Renal cortex interstitium (tissue), 11 donors: ENCODE measurements around the gene ARFGAP1. TPM values are rescaled to one million over a fixed set of nuclear protein-coding genes. Genes with fewer than 3 reads are reported as not detected.

Experiments used
- DNase-seq, 11 donors: peaks; one replicate each; pipeline ENCODE4 v3.0.0-alpha.2; 2013; ENCODE audit warnings: low read depth in 9 of 11, low spot score in 4 of 11; ENCODE audit errors: extremely low read depth in 1 of 11
- polyA plus RNA-seq, 3 donors: library from polyadenylated mRNA; unstranded; fragments of 120-200 nt; gene quantifications; one replicate each; pipeline ENCODE4 v1.2.1, GENCODE V29; 2013; ENCODE audit not compliant: insufficient read length in 3 of 3

Gene ARFGAP1
- polyA plus RNA-seq, 3 donors: 62.4 to 90.2 (median 76.1) TPM

- DNase-seq: no peak
Measured at GRCh38 chr20:63268671-63269439, 3.8 kb upstream of the ARFGAP1 start.

- no peak for DNase-seq
Measured at GRCh38 chr20:63269724-63270123, 2.9 kb upstream of the ARFGAP1 start.

- DNase-seq: no peak
Measured at GRCh38 chr20:63270606-63271325, 1.8 kb upstream of the ARFGAP1 start.

- no peak for DNase-seq
Measured at GRCh38 chr20:63273059-63273579, 506 bp downstream of the ARFGAP1 start.

GRCh38 chr20:63273635-63274380, 1.2 kb downstream of the ARFGAP1 start:
- DNase-seq: no peak

GRCh38 chr20:63274381-63275228, 2.0 kb downstream of the ARFGAP1 start:
- DNase-seq: no peak

- DNase-seq: no peak
Measured at GRCh38 chr20:63275825-63276224, 3.2 kb downstream of the ARFGAP1 start.

- no peak for DNase-seq
Measured at GRCh38 chr20:63276956-63277355, 4.3 kb downstream of the ARFGAP1 start.

- DNase-seq: no peak
Measured at GRCh38 chr20:63277466-63278272, 5.1 kb downstream of the ARFGAP1 start.

- DNase-seq: no peak
Measured at GRCh38 chr20:63278661-63279060, 6.0 kb downstream of the ARFGAP1 start.

GRCh38 chr20:63279931-63280330, 7.3 kb downstream of the ARFGAP1 start:
- DNase-seq: no peak

- DNase-seq: no peak
Measured at GRCh38 chr20:63280371-63280770, 7.8 kb downstream of the ARFGAP1 start.

- no peak for DNase-seq
Measured at GRCh38 chr20:63280929-63281545, 8.4 kb downstream of the ARFGAP1 start.

- DNase-seq: no peak
Measured at GRCh38 chr20:63281742-63282665, 9.4 kb downstream of the ARFGAP1 start.

GRCh38 chr20:63282946-63283345, 10.3 kb downstream of the ARFGAP1 start:
- DNase-seq: no peak

GRCh38 chr20:63283397-63284082, 10.9 kb downstream of the ARFGAP1 start:
- no peak for DNase-seq
